HG02970 (cell line): ENCODE measurements around the gene SLC49A3.
"Not testable (repeated sequence)": the region's sequence is repeated elsewhere in the genome, so short reads cannot be mapped to it uniquely, and the experiment has no call there.

Experiments used
- ATAC-seq: cut with Tn5 transposase; IDR thresholded peaks from one replicate; pipeline ENCODE4 v1.9.1; 2021; ENCODE audit warnings: mild to moderate bottlenecking, moderate library complexity, moderate number of reproducible peaks; ENCODE audit not compliant: unreplicated experiment, low FRiP score

Gene SLC49A3

DNA sequence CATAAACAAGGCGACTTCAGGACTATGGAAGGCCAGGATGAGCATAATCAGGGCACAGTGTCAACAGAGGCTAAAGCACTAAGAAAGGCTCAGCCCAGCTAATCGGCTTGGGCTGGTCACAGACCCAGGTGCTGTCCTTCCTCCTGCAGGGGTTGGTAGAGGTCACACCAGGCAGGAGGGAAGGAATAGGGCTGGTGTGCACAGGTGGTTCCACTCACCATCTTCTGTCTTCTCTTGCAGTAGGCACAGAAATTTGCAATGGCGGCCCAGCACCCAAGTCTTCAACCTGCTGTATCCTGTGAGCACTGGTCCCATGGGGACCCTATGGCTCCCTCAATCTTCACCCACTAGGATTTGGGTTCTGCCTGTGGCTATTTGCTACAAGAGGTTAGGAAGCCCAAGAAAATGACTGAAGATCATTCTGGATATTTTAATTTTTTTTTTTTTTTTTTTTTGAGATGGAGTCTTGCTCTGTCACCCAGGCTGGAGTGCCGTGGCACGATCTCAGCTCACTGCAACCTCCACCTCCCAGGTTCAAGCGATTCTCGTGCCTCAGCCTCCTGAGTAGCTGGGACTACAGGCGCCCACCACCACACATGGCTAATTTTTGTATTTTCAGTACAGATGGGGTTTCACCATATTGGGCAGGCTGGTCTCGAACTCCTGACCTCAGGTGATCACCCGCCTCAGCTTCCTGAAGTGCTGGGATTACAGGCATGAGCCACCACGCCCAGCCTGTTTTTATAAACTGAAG is 19.0 kb downstream of the SLC49A3 start:
- ATAC-seq, result not testable (repeated sequence)

DNA sequence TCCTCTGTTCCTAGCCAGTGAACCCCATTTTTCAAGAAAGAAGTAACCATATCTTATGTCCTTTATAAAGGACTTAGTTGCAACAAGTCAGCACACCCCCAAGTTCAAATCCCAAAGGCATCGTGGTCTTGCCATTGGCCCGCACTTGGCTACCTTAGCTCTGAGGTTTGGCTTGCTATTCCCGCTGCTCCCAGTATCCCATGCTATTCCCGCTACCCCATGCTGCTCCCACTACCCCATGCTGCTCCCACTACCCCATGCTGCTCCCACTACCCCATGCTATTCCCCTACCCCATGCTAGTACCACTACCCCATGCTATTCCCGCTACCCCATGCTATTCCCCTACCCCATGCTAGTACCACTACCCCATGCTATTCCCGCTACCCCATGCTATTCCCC is 20.7 kb downstream of the SLC49A3 start:
- not testable (repeated sequence) for ATAC-seq

DNA sequence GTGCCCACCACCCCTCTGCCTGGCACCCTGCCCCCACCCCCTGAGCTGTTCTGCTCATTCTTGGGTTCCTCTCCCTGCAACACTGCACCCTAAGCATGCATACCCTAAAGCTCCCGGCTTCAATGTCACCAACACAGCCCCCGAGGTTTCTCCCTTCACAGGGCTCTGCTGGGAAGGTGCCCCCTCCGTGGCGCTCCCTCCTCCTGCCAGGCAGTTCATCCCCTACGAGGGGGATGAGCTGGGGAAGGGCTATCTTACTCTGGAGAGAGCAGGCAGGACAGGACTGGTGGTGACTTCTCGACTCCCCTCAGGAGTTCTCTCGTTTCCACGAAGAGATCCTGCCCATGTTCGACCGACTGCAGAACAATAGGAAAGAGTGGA is 21.4 kb downstream of the SLC49A3 start:
- ATAC-seq, result no peak

DNA sequence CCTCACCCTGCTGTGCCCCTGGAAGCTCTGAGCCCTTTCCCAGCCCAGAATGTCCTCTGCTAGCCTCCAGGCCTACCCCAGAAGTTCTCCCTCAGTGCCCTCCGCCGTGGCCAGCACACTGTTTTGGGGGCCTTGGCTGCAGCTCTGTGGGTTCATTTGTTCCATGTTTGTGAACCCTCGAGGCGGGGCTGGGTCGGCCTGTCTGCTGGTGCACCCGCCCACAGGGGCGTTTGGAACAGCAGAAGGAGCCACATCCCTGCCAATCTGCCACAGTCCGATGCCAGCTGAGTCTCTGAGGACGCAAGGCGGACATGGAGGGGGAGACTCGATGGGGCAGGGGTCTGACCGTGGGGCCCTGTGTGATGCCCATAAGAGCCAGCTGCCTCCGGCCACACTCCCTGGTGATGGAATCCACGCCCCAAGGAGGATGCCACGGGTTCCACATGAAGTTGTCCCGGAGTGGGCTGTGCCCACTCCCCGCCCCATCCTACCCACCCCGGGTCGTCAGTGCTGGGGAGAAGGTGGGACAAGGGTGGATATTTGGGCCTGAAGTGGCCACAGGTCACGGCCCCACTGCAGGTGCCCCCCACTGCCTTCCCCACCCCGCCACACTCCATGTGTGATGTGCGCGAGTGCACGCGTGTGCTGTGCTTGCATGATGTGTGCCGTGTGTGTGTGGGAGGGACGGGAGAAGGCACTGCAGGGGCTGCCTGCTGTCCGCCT is 22.0 kb downstream of the SLC49A3 start:
- no peak for ATAC-seq

DNA sequence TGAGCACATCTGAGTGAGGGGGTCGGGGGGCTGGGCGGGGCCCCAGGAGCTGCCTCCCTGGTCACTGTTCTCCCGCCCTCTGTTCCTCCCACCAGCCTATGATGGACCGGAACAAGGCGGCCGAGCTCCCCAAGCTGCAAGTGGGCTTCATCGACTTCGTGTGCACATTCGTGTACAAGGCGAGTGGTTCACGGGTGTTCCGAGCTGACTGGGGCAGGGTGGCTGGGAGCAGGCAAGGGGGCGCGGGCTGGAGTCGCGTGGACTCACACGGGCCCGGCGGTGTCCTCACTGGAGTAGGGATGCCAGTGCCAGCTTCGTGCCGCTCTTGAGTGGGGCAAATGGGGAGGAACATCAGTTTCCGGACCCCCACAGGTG is 22.5 kb downstream of the SLC49A3 start:
- ATAC-seq, result no peak

DNA sequence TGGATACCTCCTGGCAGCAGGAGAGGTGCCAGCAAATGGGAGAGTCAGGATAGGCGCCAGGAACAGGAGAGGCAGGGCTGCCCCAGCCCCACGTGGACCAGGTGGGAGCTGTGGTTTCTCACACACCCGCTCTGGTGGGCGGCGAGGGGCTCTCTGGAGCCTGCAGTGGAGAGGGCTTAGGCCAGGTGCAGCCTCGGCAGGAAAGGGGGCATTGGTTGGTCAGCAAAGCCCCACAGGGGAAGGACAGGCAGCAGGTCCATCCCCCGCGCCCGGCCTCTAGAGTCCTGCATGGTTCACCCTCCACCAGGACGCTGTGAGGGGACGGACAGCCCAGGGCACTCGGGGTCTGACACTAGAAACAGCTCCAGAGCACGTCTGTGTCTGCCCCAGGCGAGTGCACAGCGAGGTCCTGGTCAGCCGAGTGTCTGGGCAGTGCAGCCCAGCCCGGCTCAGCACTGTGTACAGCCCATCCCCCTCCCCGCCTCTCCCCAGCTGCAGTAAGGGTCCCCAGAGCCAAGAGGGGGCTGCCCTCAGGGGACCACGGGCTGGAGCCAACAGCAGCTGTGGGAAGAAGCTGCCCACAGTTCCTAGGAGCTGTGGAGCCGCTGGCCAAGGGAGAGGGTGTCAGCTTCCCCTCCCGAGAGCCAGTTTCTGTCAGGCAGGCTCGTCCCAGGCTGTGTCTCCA is 23.1 kb downstream of the SLC49A3 start:
- no peak for ATAC-seq

DNA sequence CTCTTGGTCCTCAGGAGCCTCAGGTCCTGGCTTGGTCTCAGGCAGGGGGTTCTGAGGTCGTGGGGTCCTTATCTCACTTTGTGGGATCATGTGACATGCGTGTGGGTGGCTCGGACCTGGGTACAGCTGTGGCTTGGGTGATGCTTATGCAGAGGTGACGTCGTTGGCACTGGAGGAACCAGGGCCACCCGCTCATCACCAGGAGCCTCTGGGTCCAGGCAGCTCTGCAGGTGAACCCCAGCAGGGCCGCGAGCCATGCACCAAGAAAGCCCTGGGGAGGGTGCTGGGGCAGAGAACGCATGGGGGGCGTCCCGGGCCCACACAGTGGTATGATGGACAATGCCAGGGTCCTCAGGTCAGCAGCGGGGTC is 23.6 kb downstream of the SLC49A3 start:
- no peak for ATAC-seq

DNA sequence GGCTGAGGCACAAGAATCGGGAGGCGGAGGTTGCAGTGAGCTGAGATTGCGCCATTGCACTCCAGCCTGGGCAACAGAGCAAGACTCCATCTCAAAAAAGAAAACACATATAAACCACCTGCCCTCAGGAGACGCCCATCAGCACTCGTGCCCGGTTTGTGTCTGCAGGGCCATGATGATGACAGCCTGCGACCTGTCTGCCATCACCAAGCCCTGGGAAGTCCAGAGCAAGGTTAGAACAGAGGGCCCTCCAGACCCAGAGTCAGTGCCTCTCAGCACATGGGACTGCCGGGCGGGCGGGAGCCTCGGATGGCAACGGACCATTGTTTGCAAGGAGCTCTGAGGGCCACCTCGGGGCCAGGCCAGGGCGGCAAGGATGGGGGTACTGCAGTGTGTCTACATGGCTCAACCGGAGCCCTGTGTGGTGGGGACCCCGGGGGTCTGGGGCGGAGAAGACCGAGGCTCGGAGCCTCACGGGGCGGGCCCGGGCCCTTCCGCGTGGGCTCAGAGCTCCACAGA is 24.2 kb downstream of the SLC49A3 start:
- no peak for ATAC-seq

DNA sequence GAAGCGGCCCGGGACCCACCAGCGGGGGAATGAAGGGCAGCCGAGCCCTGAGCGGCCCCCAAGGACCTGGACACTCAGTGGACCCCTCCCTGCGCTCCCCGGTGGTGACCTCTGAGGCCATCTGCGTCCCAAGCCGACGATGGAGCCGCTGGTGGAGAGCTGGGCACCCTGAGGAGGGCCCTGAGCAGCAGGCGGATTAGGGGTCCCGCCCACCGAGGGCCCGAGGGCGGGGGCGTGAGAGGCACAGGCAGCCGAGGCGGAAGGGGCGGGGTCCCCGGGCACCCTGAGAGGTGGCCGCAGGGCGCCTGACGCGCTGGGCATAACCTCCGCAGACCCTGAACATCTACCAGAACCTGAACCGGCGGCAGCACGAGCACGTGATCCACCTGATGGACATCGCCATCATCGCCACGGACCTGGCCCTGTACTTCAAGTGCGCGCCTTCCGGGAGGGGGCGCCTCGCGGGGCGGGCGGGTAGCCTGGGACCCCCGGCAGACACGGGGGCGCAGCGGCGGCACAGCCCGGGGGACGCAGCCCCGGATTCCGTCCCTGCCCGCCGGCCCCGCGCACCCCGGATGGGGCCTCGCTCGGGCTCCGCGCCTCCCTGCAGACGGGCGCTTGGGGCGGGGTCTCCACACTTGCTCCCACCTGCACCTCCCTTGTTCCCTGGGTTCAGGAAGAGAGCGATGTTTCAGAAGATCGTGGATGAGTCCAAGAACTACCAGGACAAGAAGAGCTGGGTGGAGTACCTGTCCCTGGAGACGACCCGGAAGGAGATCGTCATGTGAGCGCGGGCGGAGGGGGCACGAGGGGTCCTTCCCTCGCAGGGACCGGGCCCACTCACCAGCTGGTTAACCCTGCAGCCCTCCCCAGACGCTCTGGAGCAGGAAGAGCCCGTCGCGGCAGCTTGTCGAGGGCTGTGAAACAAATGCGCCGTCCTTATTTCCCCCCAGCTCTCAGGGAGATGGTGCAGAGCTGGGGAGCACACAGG is 25.2 kb downstream of the SLC49A3 start:
- no peak for ATAC-seq

DNA sequence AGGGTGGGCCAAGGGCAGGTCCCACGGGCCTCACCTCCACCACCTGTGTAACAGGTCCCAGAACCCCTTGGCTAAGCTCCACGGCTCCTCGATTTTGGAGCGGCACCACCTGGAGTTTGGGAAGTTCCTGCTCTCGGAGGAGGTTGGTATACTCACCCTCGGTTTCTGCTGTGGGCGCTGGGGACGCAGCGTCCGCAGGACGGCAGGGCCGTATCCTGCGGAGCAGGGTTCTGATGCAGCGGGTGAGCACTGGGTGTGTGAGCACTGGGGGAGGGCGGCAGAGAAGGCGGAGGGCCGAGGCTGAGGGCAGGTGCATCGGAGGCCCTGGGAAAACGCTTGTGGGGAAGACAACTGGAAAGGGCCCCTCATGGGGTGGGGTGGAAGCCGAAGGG is 25.9 kb downstream of the SLC49A3 start:
- ATAC-seq, result no peak

DNA sequence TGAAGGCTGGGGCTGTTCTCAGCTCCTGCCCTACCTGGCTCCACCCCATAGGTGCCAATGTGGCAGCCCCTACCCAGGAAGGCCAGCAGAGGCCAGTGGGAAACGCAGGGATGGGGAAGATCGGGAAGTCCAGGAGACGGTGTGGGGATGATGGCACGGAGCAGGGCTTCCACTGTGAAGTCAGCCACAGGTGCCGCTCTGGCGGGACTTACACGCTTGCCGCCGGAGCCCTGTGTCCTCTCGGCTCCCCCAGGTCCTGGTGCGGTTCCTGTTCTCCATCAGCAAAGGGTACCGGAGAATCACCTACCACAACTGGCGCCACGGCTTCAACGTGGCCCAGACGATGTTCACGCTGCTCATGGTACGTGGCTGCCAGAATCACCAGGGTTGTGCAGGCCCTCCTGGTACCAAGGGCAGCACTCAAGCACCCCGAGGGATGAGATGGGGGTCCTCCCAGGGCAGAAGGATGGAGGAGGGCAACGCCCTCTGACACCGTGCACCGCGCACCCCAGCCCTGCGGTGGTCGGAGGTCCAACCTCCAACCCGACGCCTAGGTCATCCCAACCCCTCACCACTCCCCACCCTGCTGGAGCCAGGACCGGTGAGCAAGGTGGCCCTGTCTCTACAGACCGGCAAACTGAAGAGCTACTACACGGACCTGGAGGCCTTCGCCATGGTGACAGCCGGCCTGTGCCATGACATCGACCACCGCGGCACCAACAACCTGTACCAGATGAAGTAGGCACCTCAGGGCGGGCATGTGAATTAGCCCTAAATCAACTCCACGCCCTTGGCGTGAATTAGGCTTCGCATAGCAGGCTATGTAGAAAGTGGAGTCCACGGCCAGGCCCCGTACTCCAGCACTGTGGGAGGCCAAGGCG is 26.8 kb downstream of the SLC49A3 start:
- ATAC-seq, result no peak

DNA sequence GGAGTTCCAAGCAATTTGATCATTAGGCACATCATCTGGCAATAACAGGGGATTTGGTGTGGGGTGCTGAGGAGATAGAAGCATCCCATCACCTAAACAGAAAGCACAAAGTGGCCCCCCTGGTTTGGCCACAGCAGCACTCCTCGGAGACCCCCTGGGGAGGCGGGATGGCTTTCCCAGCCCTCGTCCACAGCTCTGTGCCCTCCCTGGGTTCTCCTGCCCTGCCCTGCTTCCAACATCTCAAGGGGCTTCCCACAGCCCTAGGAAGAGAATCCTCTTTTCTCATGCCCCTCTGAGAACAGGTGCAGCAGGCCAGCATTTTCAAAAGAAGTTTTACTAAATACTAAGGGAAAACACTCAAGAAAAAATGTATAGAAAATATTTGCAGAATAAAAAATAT is 27.7 kb downstream of the SLC49A3 start:
- no peak for ATAC-seq

DNA sequence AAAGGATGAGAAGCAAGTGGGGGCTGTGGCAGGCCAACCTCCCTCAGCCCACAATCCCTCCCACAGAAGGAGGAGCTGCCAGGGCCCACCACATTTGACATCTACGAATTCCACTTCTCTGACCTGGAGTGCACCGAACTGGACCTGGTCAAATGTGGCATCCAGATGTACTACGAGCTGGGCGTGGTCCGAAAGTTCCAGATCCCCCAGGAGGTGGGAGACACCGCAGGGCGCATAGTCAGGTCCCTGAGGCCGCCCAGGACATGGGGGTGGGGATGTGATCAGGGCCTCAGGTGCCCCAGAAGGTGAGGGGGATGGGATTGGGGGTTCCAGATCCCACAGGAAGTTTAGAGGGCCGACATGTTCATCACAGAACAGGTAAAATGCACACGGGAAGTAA is 28.6 kb downstream of the SLC49A3 start:
- ATAC-seq, result no peak

DNA sequence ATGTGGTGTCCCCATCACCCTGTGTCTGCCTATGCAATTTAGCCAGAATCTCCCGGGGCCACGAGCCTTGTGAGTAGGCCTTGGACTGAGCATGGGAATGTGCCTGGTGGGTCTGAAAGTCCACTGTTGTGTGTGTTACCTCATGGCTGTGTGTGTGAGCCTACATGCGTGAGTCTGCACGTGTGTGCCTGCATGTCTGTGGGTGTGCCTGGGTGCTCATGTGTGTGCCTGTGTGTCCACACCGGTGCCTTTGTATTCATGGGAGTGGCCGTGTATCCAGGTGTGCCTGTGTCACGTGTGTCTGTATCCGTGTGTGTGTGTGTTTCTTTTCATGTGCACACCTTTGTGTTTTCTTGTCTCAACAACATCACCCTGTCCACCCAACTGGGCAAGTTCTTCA is 29.1 kb downstream of the SLC49A3 start:
- no peak for ATAC-seq

DNA sequence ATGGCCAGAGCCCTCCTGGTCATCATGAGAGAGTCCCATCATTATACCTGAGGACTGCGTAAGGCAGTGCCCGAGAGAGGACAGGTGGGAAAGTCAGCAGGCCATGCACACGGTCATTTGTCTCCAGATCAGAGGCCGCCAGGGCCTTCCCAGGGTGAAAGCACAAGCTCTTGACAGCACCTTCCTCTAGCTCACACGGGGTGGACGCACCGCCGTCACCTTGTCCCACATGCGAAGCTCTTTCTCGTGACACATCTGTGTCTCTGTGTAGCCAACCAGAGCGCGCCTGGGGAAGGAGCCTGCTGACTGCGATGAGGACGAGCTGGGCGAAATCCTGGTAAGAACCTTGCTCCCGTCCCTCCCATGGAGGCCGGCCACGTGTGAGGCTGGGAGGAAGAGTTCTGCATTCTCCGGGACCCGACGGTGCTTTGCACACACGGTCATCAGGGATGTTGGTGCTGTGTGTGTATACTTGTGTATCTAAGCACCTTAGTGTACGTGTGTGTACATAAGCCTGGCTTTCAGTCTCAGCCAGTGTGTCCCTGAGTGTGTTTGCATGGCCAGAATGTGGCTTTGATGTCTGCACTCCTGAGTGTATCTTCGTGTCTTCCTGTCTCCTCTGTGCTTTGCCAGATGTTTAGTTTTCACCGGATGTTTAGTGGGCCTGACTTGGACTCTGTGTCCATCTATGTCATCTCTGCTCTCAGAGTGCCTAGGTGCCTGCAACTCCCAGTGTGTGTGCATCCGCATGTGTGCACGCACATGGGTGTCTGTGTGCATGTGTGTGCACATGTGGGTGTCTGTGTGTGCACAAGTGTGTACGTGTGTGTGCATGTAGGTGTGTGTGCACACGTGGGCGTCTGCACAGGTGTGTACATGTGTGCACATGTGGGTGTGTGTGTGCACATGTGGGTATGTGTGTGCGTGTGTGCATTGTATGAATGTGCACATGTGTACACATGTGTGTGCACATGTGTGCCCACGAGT is 30.0 kb downstream of the SLC49A3 start:
- ATAC-seq, result no peak

DNA sequence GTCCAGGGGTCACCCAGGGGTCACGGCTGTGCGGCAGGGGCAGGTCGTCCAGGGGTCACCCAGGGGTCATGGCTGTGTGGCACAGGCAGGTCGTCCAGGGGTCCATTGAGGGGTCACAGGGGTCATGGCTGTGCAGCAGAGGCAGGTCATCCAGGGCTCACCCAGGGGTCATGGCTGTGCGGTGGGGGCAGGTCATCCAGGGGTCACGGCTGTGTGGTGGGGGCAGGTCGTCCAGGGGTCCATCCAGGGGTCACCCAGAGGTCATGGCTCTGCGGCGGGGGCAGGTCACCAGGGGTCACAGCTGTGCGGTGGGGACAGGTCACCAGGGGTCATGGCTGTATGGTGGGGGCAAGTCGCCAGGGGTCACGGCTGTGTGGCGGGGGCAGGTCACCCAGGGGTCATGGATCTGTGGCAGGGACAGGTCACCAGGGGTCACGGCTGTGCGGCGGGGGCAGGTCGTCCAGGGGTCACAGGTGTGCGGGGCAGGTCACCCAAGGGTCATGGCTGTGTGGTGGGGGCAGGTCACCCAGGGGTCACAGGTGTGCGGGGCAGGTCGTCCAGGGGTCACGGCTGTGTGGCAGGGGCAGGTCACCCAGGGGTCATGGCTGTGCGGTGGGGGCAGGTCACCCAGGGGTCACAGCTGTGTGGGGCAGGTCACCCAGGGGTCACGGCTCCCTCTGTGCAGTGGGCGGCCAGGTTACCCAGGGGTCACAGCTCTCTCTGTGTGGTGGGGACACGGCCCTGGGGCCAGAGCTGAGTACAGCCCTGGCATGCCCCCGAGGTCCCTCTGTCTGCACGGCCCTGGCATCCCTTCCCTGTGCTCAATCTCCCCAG is 30.9 kb downstream of the SLC49A3 start:
- no peak for ATAC-seq

DNA sequence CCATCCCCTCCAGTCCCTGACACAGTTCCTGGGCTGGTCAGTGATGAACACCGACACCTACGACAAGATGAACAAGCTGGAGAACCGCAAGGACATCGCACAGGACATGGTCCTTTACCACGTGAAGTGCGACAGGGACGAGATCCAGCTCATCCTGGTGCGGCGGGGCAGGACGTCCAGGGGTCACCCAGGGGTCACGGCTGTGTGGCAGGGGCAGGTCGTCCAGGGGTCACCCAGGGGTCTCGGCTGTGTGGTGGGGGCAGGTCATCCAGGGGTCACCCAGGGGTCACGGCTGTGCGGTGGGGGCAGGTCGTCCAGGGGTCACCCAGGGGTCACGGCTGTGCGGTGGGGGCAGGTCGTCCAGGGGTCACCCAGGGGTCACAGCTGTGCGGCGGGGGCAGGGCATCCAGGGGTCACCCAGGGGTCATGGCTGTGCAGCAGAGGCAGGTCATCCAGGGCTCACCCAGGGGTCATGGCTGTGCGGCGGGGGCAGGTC is 31.6 kb downstream of the SLC49A3 start:
- ATAC-seq, result no peak
